ENCODE measurements around the gene CEMIP.

DNA sequence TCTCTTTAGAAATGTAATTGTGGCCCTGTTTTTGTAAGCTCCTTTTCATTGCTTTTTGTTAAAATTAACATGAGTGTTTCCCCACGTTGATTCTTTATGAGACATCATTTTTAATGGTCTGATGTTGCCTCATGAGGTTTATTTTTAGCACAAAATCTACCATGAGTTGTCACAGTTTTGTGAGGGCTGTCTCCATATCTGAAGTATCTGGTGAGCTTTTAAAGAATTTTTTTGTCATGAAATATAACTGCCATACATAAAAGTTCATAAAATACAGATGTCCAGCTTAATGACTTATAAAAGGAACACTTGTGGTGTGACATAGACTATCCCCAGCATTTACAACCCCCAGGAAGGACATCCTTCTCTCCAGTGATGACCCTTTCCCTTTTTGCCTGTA is 34.3 kb upstream of the CEMIP start:
- TF ChIP-seq, protein P1, sequence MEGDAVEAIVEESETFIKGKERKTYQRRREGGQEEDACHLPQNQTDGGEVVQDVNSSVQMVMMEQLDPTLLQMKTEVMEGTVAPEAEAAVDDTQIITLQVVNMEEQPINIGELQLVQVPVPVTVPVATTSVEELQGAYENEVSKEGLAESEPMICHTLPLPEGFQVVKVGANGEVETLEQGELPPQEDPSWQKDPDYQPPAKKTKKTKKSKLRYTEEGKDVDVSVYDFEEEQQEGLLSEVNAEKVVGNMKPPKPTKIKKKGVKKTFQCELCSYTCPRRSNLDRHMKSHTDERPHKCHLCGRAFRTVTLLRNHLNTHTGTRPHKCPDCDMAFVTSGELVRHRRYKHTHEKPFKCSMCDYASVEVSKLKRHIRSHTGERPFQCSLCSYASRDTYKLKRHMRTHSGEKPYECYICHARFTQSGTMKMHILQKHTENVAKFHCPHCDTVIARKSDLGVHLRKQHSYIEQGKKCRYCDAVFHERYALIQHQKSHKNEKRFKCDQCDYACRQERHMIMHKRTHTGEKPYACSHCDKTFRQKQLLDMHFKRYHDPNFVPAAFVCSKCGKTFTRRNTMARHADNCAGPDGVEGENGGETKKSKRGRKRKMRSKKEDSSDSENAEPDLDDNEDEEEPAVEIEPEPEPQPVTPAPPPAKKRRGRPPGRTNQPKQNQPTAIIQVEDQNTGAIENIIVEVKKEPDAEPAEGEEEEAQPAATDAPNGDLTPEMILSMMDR (conservative IDR thresholded peaks at IDR 0.05; ENCODE audit: low read length): no peak
- no peak for TF ChIP-seq EZH2phosphoT487 (IDR thresholded peaks at IDR 0.05; ENCODE audit: borderline replicate concordance, low read depth, low read length)

All from OCI-LY7 (cell line).